ENCODE measurements around the gene ARHGAP18. TPM values are rescaled to one million over a fixed set of nuclear protein-coding genes. Genes with fewer than 3 reads are reported as not detected.

The ARHGAP18 gene
- total RNA-seq, 6 donors from 2014 or later = 30.4 to 56.8 (median 48.9) TPM

GRCh38 chr6:129565366-129565765 is 144.6 kb downstream of the ARHGAP18 start:
- no peak for DNase-seq
- Histone ChIP-seq H3K36me3 (peaks cover 0 to 2% (median 0%) of the 10 kb centered on the region in 4 donors), H3K27me3 (no peaks in the 10 kb centered on the region), H3K27ac (no peak overlapping the region), H3K4me3 (no peak overlapping the region), H3K4me1 (no peaks in the 10 kb centered on the region), H3K9me3 (no peaks in the 10 kb centered on the region)
- ATAC-seq (ENCODE audit: low FRiP score in 2 of 2) = no peak
- TF ChIP-seq EP300 (IDR thresholded peaks at IDR 0.05) (no peak), POLR2AphosphoS5 (IDR thresholded peaks at IDR 0.05) (no peak), CTCF (IDR thresholded peaks at IDR 0.05) (no peak), POLR2A (IDR thresholded peaks at IDR 0.05) (no peak)
- 82% methylated on average over 4 of the region's 4 CpGs for WGBS, 2 donors

GRCh38 chr6:129558248-129558647 is 151.7 kb downstream of the ARHGAP18 start:
- Histone ChIP-seq H3K27ac (no peak overlapping the region), H3K9me3 (no peaks in the 10 kb centered on the region), H3K27me3 (no peaks in the 10 kb centered on the region), H3K4me3 (no peak overlapping the region), H3K4me1 (no peaks in the 10 kb centered on the region), H3K36me3 (peaks cover 0 to 4% (median 0%) of the 10 kb centered on the region in 4 donors)
- DNase-seq = no peak
- 89 to 100% methylated on average over 1 of the region's 1 CpG for WGBS, 2 donors
- TF ChIP-seq POLR2A (IDR thresholded peaks at IDR 0.05) (no peak), CTCF (IDR thresholded peaks at IDR 0.05) (no peak), POLR2AphosphoS5 (IDR thresholded peaks at IDR 0.05) (no peak), EP300 (IDR thresholded peaks at IDR 0.05) (no peak)
- ATAC-seq (ENCODE audit: low FRiP score in 2 of 2) = no peak

GRCh38 chr6:129555206-129555832 is 154.7 kb downstream of the ARHGAP18 start:
- 73 to 80% methylated on average over 5 of the region's 5 CpGs for WGBS, 2 donors
- TF ChIP-seq EP300 (IDR thresholded peaks at IDR 0.05) (no peak), CTCF (IDR thresholded peaks at IDR 0.05) (no peak), POLR2A (IDR thresholded peaks at IDR 0.05) (no peak), POLR2AphosphoS5 (IDR thresholded peaks at IDR 0.05) (no peak)
- Histone ChIP-seq H3K36me3 (peaks cover 0 to 12% (median 0%) of the 10 kb centered on the region in 4 donors), H3K9me3 (no peaks in the 10 kb centered on the region), H3K27ac (no peak overlapping the region), H3K4me1 (no peaks in the 10 kb centered on the region), H3K27me3 (no peaks in the 10 kb centered on the region), H3K4me3 (no peak overlapping the region)
- no peak for DNase-seq
- ATAC-seq (ENCODE audit: low FRiP score in 2 of 2) = no peak

- no peak for ATAC-seq (ENCODE audit: low FRiP score in 2 of 2)
- no peak for TF ChIP-seq CTCF (IDR thresholded peaks at IDR 0.05)
- no peak for TF ChIP-seq POLR2A (IDR thresholded peaks at IDR 0.05)
- no peaks in the 10 kb centered on the region for H3K27me3 ChIP-seq
- H3K27ac ChIP-seq = no peak overlapping the region
- no peaks in the 10 kb centered on the region for H3K9me3 ChIP-seq
- H3K36me3 ChIP-seq = peaks cover 0 to 12% (median 0%) of the 10 kb centered on the region in 4 donors
- no peak for DNase-seq
- WGBS, 2 donors = 90 to 95% methylated on average over 2 of the region's 2 CpGs
- H3K4me1 ChIP-seq = no peaks in the 10 kb centered on the region
- no peak overlapping the region for H3K4me3 ChIP-seq
Measured at GRCh38 chr6:129552413-129552812, 157.6 kb downstream of the ARHGAP18 start.

- TF ChIP-seq CTCF (IDR thresholded peaks at IDR 0.05) (no peak), EP300 (IDR thresholded peaks at IDR 0.05) (no peak), POLR2AphosphoS5 (IDR thresholded peaks at IDR 0.05) (no peak)
- Histone ChIP-seq H3K4me3 (no peak overlapping the region), H3K9me3 (no peaks in the 10 kb centered on the region), H3K36me3 (peaks cover 0 to 8% (median 0%) of the 10 kb centered on the region in 4 donors), H3K27me3 (no peaks in the 10 kb centered on the region), H3K4me1 (no peaks in the 10 kb centered on the region), H3K27ac (no peak overlapping the region)
- 100% methylated on average over 1 of the region's 1 CpG for WGBS, 2 donors
- ATAC-seq (ENCODE audit: low FRiP score in 2 of 2) (no peak), DNase-seq (no peak)
Measured at GRCh38 chr6:129551486-129551885, 158.5 kb downstream of the ARHGAP18 start.
